ENCODE measurements around the gene USP40. TPM values are rescaled to one million over a fixed set of nuclear protein-coding genes. Genes with fewer than 3 reads are reported as not detected.

USP40 gene
- total RNA-seq, 4 donors from 2014 or later = 30.7 to 113 (median 41.3) TPM

DNA sequence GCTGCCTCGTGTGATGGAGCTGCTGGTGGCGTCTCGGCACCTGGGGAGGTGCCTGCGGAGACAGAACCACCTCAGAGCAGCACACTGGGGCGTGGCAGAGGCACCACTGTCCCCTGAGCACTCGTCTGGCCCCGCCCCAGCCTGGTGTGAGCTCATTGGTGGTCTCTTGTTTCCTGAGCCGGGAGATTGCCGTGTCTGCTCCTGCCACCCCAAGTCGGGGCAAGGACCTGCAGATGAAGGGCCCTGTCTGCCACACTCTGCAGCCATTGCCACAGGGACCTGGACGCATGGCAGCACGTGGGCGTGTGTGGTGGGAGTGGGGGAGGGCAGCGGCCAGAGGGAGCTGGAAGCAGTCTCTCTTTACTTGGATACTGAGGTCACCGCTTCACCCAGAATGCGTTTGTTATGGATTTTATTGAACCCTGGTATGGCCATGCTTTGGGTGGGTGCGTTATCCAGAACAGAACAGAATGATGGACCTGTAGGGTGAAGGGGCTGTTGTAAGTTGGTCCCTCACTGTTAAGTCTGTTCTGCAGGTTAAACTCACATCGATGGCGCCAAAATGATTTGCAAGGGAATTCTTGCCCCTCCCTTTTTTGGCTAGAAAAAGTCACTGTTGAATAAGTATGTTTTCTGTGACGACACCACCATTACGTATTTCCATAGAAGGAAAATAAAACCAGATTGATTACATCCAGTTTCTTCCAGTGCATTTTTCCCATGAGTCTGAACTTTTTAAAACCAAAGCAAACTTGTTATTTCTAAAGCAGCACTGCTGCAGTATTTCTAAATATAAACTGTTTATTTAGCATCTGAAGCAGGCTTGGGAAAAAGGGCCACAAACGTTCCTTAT, 92.0 kb downstream of the USP40 start:
- H3K4me1 ChIP-seq = peaks cover 0 to 5% (median 2%) of the 10 kb centered on the region in 4 donors
- TF ChIP-seq POLR2AphosphoS5 (IDR thresholded peaks at IDR 0.05) = no peak
- TF ChIP-seq, protein P1, sequence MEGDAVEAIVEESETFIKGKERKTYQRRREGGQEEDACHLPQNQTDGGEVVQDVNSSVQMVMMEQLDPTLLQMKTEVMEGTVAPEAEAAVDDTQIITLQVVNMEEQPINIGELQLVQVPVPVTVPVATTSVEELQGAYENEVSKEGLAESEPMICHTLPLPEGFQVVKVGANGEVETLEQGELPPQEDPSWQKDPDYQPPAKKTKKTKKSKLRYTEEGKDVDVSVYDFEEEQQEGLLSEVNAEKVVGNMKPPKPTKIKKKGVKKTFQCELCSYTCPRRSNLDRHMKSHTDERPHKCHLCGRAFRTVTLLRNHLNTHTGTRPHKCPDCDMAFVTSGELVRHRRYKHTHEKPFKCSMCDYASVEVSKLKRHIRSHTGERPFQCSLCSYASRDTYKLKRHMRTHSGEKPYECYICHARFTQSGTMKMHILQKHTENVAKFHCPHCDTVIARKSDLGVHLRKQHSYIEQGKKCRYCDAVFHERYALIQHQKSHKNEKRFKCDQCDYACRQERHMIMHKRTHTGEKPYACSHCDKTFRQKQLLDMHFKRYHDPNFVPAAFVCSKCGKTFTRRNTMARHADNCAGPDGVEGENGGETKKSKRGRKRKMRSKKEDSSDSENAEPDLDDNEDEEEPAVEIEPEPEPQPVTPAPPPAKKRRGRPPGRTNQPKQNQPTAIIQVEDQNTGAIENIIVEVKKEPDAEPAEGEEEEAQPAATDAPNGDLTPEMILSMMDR (IDR thresholded peaks at IDR 0.05) = no peak
- no peak for TF ChIP-seq EP300 (IDR thresholded peaks at IDR 0.05; ENCODE audit: low read depth)
- TF ChIP-seq POLR2A (IDR thresholded peaks at IDR 0.05) = no peak
- no peaks in the 10 kb centered on the region for H3K9me3 ChIP-seq
- peaks cover 0 to 16% (median 5%) of the 10 kb centered on the region in 4 donors for H3K36me3 ChIP-seq
- no peaks in the 10 kb centered on the region for H3K27me3 ChIP-seq
- 52 to 75% methylated on average over 5 to 22 of the region's 22 CpGs for WGBS, 2 donors (ENCODE audit: low coverage in 1 of 2)
- H3K4me3 ChIP-seq = no peak overlapping the region
- intact Hi-C loops (cut with DNase I; ENCODE audit: low total_unique reads) (no loop called here), in situ Hi-C loops (cut with MboI; ENCODE audit: low pct_ligation_motif_present in 1 of 4, low pct_unique_long_range_greater_than_20kb in 1 of 4, low sequenced_read_pairs in 3 of 4) (loop anchor here in 2 of 4 donors (25.0 kb wide), 2 partner anchors 238 to 363 kb away; partner anchors contain the start of genes UGT1A4 (in 1 of the 2) and UGT1A5 (in 1 of the 2))
- no peak for DNase-seq
- H3K27ac ChIP-seq = peak overlapping the region in 3 of 4 donors; percentile 49 to 52 (median 49)

DNA sequence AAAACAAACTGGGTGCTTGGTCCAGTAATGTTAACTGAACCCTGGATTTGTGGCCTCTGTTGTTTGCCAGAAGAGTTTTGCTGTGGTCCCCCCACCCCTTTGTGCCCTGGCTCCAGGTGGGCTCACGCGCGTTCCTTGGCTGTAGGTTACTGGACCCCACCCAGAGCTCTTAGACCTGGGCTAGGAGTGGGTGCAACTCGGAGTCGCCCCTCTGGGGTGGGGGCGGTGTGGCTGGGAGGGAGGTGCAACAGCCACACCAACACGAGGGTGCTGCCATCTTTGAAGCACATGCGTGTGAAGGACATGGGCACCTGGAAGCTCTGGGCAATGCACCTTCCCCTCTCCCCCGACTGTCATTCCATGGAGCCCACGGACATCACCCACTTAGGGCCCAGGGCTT, 92.7 kb downstream of the USP40 start:
- DNase-seq = no peak
- TF ChIP-seq EP300 (IDR thresholded peaks at IDR 0.05; ENCODE audit: low read depth) (no peak), POLR2AphosphoS5 (IDR thresholded peaks at IDR 0.05) (no peak), POLR2A (IDR thresholded peaks at IDR 0.05) (no peak)
- TF ChIP-seq, protein P1 (IDR thresholded peaks at IDR 0.05) = no peak
- Histone ChIP-seq H3K27ac (peak overlapping the region in 1 of 4 donors; percentile 49), H3K4me1 (peaks cover 0 to 6% (median 4%) of the 10 kb centered on the region in 4 donors), H3K36me3 (peaks cover 0 to 16% (median 4%) of the 10 kb centered on the region in 4 donors), H3K4me3 (no peak overlapping the region), H3K9me3 (no peaks in the 10 kb centered on the region), H3K27me3 (no peaks in the 10 kb centered on the region)
- in situ Hi-C loops (cut with MboI; ENCODE audit: low pct_ligation_motif_present in 1 of 4, low pct_unique_long_range_greater_than_20kb in 1 of 4, low sequenced_read_pairs in 3 of 4) = loop anchor here in 2 of 4 donors (25.0 kb wide), 2 partner anchors 238 to 363 kb away; partner anchors contain the start of genes UGT1A4 (in 1 of the 2) and UGT1A5 (in 1 of the 2)
- 91% methylated on average over 10 of the region's 10 CpGs; no CpG with 5 or more reads in 1 of the 2 donors for whole genome bisulfite sequencing, 2 donors (ENCODE audit: low coverage in 1 of 2)
- intact Hi-C loops (cut with DNase I; ENCODE audit: low total_unique reads) = no loop called here

DNA sequence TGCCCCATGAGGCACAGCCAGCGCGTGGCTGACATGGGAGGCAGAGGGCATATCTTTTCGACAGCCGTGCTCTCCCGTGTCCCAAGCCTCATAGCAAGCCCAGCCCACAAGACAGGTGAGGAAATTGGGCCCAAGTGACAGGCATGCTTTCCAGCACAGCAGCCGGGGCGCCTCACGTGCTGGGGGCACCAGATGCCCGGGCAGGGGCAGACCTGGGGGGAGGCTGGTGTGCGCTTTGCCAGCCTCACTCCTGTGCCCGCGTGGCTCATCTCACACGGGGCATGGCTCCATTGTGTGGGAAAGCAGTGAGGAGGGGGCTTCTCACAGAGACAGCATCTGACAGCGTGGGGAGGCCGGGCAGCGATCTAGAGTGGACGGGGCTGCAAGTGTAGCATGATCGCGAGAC, 93.2 kb downstream of the USP40 start:
- in situ Hi-C loops (cut with MboI; ENCODE audit: low pct_ligation_motif_present in 1 of 4, low pct_unique_long_range_greater_than_20kb in 1 of 4, low sequenced_read_pairs in 3 of 4) (loop anchor here in 2 of 4 donors (25.0 kb wide), 2 partner anchors 239 to 364 kb away; partner anchors contain the start of genes UGT1A4 (in 1 of the 2) and UGT1A5 (in 1 of the 2)), intact Hi-C loops (cut with DNase I; ENCODE audit: low total_unique reads) (no loop called here)
- H3K36me3 ChIP-seq = peaks cover 0 to 18% (median 3%) of the 10 kb centered on the region in 4 donors
- TF ChIP-seq, protein P1 (IDR thresholded peaks at IDR 0.05) = no peak
- TF ChIP-seq EP300 (IDR thresholded peaks at IDR 0.05; ENCODE audit: low read depth) (no peak), POLR2A (IDR thresholded peaks at IDR 0.05) (no peak), POLR2AphosphoS5 (IDR thresholded peaks at IDR 0.05) (no peak)
- no peaks in the 10 kb centered on the region for H3K9me3 ChIP-seq
- no peak overlapping the region for H3K4me3 ChIP-seq
- H3K27ac ChIP-seq = no peak overlapping the region
- no peak for DNase-seq
- H3K27me3 ChIP-seq = no peaks in the 10 kb centered on the region
- peaks cover 0 to 6% (median 4%) of the 10 kb centered on the region in 4 donors for H3K4me1 ChIP-seq
- 96% methylated on average over 14 of the region's 19 CpGs; no CpG with 5 or more reads in 1 of the 2 donors for WGBS, 2 donors (ENCODE audit: low coverage in 1 of 2)
